GM20000 (cell line): ENCODE results near the gene KCNJ12.

ENCODE experiments used
- DNase-seq: peaks from one replicate; pipeline ENCODE4 v3.0.0; 2012; ENCODE audit warnings: low spot score
- TF ChIP-seq, protein P1 (sequence below): IDR thresholded peaks from 2 replicates; pipeline ENCODE4 v1.5.1; 2012; ENCODE audit warnings: mild to moderate bottlenecking, control low read depth; ENCODE audit errors: extremely low read depth, missing control alignments

Gene KCNJ12

DNA sequence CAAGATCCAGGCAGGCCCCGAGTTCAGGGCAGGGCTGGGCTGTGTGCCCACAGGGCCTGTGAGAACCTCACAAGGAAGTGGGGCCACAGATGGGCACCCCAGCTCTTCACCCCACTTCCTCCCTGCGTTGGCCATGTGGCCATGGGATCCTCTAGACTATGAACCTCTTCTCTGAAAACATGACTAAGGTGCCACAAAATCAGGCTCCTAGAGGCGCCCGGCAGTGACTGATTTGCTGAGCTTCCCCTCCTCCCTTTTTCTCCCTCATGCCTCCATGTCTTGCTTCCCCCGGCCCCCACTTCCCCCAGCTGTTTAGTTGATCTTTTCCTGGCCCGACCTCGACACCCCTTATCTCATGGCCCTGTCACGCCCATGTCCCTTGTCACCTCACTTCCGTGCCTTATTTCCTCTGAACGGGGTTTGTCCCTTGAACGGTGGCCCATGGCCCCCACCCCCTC, 87.1 kb downstream of the KCNJ12 start:
- no peak for DNase-seq
- TF ChIP-seq, protein P1, sequence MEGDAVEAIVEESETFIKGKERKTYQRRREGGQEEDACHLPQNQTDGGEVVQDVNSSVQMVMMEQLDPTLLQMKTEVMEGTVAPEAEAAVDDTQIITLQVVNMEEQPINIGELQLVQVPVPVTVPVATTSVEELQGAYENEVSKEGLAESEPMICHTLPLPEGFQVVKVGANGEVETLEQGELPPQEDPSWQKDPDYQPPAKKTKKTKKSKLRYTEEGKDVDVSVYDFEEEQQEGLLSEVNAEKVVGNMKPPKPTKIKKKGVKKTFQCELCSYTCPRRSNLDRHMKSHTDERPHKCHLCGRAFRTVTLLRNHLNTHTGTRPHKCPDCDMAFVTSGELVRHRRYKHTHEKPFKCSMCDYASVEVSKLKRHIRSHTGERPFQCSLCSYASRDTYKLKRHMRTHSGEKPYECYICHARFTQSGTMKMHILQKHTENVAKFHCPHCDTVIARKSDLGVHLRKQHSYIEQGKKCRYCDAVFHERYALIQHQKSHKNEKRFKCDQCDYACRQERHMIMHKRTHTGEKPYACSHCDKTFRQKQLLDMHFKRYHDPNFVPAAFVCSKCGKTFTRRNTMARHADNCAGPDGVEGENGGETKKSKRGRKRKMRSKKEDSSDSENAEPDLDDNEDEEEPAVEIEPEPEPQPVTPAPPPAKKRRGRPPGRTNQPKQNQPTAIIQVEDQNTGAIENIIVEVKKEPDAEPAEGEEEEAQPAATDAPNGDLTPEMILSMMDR: no peak

DNA sequence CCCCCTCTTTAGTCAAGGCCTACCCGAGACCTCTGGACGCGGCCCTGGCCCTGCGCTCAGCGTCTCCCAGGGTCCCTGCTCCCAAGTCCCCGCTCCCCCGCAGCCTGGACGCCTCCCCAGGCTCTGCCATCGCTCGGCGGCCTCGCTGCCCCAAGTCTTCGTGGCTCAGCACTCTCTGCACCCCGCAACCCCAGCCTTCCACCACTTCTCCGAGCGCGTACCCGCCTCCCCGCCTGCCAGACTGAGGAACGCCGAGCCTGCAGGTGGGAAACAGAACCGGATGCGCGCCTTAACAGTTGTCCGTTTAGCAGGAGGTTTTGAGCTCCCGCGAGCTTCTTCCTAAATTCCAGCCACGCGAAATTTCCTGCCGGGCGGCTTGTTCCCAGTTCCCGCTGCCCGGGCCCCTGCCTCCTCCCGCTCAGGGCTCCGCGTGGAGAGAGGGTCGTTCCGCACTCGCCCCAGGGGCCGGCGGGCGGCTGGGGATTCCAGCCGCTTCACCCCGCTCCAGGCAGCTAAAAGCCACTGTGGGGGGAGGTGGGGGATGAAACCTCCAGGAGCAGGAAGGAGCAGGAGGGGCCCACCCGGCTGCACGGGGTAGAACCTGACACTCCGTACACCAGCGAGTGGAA, 87.7 kb downstream of the KCNJ12 start:
- no peak for DNase-seq
- TF ChIP-seq, protein P1: no peak

DNA sequence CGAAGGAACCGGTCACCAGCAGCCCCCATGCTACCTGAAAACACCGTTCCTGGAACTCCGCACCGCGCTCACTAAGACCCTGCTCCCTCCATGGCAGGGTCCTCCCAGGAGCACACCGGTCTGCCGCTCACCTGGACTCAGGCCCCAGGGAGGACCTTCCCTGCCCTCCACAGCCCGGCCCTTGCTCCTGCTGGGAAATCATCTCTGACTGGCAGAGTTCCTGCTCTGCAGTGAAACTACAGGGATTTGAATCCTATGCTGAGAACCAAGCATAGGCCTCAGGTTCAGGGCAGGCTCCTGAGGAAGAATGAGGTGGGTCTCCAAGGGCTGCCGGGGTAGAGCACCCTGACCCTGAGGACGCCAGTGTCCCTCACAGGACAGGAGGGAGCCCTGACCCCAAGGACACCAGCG, 88.5 kb downstream of the KCNJ12 start:
- TF ChIP-seq, protein P1: no peak
- DNase-seq: no peak

DNA sequence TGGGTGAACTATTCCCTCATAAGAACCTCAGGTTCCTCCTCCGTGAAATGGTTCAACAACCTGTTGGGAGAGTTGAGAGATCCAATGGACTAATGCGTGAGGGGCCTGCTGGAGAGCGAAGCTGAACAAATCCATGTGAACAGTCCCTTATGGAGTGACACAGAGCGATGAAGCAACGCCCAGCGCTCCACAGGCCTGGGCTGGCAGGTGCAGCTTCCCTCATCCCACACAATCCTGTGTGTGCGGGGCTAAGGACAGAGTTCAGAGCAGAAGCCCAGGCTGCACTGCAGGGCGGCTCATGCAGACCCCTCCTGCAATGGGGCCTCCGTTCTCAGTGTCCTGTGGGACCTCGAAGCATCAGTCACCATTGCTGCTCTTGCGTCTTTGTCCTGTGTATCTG, 90.4 kb downstream of the KCNJ12 start:
- DNase-seq: no peak
- TF ChIP-seq, protein P1: no peak

DNA sequence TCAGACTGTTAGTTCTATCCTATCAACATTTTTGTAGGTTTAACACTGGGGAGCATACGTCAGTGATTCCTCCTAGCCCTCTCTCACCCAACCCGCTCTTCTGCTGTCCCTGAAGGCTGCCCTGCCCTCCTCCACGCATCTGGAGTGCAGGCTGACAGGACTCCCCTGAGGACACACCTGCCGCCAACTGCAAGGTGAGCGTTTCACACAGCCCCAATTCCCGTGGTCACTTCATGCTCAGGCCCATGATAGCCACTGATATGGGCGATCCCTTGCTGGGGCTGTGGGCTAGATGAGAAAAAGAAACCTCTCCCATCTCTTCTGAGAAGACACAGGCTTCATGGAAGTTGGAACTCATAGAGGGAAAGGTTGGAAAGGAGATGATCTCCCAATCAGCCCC, 91.0 kb downstream of the KCNJ12 start:
- TF ChIP-seq, protein P1: no peak

DNA sequence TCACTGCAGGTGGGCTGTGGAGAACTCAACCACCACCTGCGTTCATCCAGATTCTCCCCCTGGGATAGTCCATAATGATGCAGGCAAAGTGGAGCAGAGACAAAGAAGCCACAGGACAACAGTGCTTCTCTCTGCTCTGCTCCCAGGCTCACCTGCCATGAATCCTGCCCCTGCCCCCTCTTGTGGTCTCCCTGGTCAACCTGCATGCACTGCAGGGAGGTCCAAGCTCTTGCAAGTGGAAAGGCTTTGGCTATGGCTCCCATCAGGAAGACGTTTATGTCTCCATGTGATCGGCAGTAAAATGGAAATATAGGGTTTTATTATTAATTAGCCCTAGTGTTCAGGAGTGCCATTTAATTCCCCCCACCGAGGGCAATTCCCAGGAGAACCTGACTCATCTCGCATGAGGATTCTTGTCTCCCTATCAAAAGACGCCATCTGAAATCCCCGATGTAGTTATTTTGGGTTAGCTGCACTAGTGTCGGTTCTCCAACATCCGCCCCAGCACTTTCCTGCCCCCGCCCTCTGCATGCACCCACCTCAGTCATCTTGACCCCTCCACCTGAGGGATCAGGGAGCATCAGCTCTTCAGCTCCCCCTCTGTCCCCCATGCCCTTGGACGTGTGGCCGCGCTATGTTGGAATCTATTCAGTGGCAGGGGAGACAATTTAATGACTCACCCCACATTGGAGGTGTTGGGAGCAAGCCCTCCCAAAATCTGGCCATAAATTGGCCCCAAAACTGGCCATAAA, 91.8 kb downstream of the KCNJ12 start:
- DNase-seq: no peak
- TF ChIP-seq, protein P1: no peak

More for the DNA sequence above, 91.0 kb downstream of the KCNJ12 start:
- no peak for DNase-seq
